BJ (cell line): Measurements from ENCODE around the gene TGIF1. TPM values are rescaled to one million over a fixed set of nuclear protein-coding genes. Genes with fewer than 3 reads are reported as not detected.

ENCODE experiments used
- CTCF ChIA-PET: fragments of 350-600 bp; formaldehyde crosslinking; extraction: SDS; loops from one replicate; lab custom pipeline; 2021; ENCODE audit warnings: antibody characterized with exemption, inconsistent platforms; lab: Yijun Ruan, JAX
- POLR2A ChIA-PET: fragments of 300-600 bp; sonication (Branson Sonifier 250); formaldehyde crosslinking; extraction: SDS; loops from one replicate; lab custom pipeline; 2021; ENCODE audit warnings: antibody characterized with exemption; lab: Charles Lee
- DNase-seq: peaks from one replicate; pipeline ENCODE4 v3.0.0-alpha.2; 2011; ENCODE audit warnings: low read depth
- H3K27me3 ChIP-seq: 2 replicates; pipeline ENCODE4 v1.6.0; 2011; ENCODE audit warnings: low read length; ENCODE audit not compliant: control insufficient read depth, insufficient read depth
- H3K36me3 ChIP-seq: 2 replicates; pipeline ENCODE4 v1.5.1; 2011; ENCODE audit warnings: low read length; ENCODE audit not compliant: control insufficient read depth, insufficient read depth
- H3K4me3 ChIP-seq: 2 replicates; pipeline ENCODE4 v1.5.1; 2011; ENCODE audit warnings: low read depth, mild to moderate bottlenecking, control low read depth, low read length
- CTCF ChIP-seq: IDR thresholded peaks from 2 replicates; pipeline ENCODE4 v1.5.1; 2011; ENCODE audit warnings: low read depth, mild to moderate bottlenecking, control low read depth, inconsistent platforms, low read length, moderate library complexity; ENCODE audit not compliant: insufficient read depth
- polyA plus RNA-seq: library from polyadenylated mRNA; depleted of rRNA; stranded (reverse); fragments of >200 nt; gene quantifications from 2 replicates; pipeline ENCODE4 v1.2.3, GENCODE V29; 2011

The TGIF1 gene
- polyA plus RNA-seq, 1 experiment = 78.9 TPM

- H3K36me3 ChIP-seq = no peaks in the 10 kb centered on the region
- DNase-seq = no peak
- no peaks in the 10 kb centered on the region for H3K27me3 ChIP-seq
- TF ChIP-seq CTCF = no peak
- ChIA-PET POLR2A (no interaction called here), CTCF (interaction anchor here (1.3 kb wide), 1 partner anchor 10 kb away, joined by 4 read pairs; no protein-coding TSS in a partner anchor)
- H3K4me3 ChIP-seq = no peak overlapping the region
These were observed 42.1 kb downstream of the TGIF1 start for GRCh38 chr18:3491981-3492555.

DNA sequence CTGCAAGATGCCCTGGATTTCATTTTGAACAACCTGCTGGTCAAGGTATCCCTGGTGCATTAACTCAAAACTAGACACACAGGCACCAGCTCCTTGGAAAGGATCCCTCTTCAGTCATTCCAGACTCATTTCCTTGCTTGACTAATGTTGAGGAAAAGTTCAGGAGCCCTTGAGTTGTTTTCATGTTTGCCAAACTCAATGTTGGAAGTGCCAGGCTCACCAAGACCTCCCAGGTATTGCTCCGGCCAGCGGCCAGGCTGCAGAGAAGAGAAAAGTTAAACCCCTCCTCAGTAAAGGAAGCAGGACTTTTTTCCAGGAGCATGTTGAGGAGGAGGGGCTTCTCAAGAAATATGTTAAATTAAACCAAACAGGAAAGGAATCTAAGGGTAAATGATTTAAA is 42.7 kb downstream of the TGIF1 start:
- POLR2A ChIA-PET = no interaction called here
- no peak overlapping the region for H3K4me3 ChIP-seq
- H3K27me3 ChIP-seq = no peaks in the 10 kb centered on the region
- CTCF ChIA-PET = interaction anchor here (0.5 kb wide), 1 partner anchor 211 kb away, joined by 5 read pairs; no protein-coding TSS in a partner anchor
- no peaks in the 10 kb centered on the region for H3K36me3 ChIP-seq
- no peak for DNase-seq
- no peak for TF ChIP-seq CTCF

DNA sequence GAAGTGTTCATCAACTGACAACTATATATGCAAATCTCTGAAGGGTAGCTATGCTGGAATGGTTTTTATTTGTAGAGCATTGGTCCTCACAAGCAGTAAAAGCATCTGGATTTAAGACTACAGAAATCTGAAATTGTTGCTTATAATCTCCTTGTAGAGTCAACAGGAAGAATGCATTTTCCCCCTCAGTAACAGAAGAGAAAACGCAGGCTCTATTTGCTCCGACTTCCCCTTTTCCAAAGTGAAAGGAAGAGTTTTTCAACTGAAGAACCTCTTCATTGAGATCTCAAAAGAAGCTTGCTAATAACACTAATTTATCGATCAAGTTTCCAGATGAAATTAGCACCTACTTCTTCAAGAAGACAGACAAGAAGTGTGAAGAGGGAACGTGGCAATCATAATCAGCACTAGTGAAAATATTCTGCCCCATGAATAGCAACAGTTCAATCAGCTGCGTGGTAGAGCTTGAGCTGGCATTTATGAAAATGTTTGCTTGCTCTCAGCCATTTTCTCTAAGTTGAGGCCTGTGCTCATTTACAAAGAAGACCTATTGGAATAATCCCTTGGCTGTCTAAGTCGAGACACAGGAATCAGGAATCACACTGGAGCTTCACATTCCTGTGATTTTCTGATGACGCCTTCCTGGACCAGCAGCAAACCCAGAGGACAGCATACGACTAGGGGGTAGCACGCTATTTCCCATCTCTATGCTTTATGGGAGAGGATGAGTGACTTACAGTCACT is 43.7 kb downstream of the TGIF1 start:
- ChIA-PET POLR2A (no interaction called here), CTCF (interaction anchor here (1.2 to 1.5 kb wide), 2 partner anchors 12 to 92 kb away, joined by 3 to 4 read pairs; no protein-coding TSS in a partner anchor)
- TF ChIP-seq CTCF = no peak

GRCh38 chr18:3494245-3494526 is 44.2 kb downstream of the TGIF1 start:
- no peak overlapping the region for H3K4me3 ChIP-seq
- H3K36me3 ChIP-seq = no peaks in the 10 kb centered on the region
- ChIA-PET CTCF (interaction anchor here (1.2 to 1.5 kb wide), 2 partner anchors 12 to 92 kb away, joined by 3 to 4 read pairs; no protein-coding TSS in a partner anchor), POLR2A (no interaction called here)
- DNase-seq = no peak
- H3K27me3 ChIP-seq = no peaks in the 10 kb centered on the region
- no peak for TF ChIP-seq CTCF

More for the DNA sequence above, 43.7 kb downstream of the TGIF1 start:
- Histone ChIP-seq H3K36me3 (no peaks in the 10 kb centered on the region), H3K4me3 (no peak overlapping the region), H3K27me3 (no peaks in the 10 kb centered on the region)
- DNase-seq = no peak

- POLR2A ChIA-PET = no interaction called here
These were observed 44.6 kb downstream of the TGIF1 start for GRCh38 chr18:3494569-3494968.

More at GRCh38 chr18:3494569-3494968, 44.6 kb downstream of the TGIF1 start:
- no peak for DNase-seq
- Histone ChIP-seq H3K36me3 (no peaks in the 10 kb centered on the region), H3K27me3 (no peaks in the 10 kb centered on the region), H3K4me3 (no peak overlapping the region)
- CTCF ChIA-PET = interaction anchor here (1.2 to 1.5 kb wide), 2 partner anchors 13 to 91 kb away, joined by 3 to 4 read pairs; no protein-coding TSS in a partner anchor
- no peak for TF ChIP-seq CTCF
